ENCODE data around the gene KRT80.
A peak's percentile ranks its signal among the peaks of the same experiment; 100 is the strongest.

KRT80 gene

GRCh38 chr12:52210925-52211650 lies 19.3 kb upstream of the KRT80 start:
- DNase-seq: no peak

GRCh38 chr12:52210186-52210924 lies 18.5 kb upstream of the KRT80 start:
- no peak for DNase-seq

- no peak for DNase-seq
Measured at GRCh38 chr12:52209321-52209720, 17.5 kb upstream of the KRT80 start.

GRCh38 chr12:52208424-52209165 lies 16.8 kb upstream of the KRT80 start:
- no peak for DNase-seq

GRCh38 chr12:52207895-52208294 lies 16.1 kb upstream of the KRT80 start:
- DNase-seq: peak; percentile 59

GRCh38 chr12:52207106-52207505 lies 15.3 kb upstream of the KRT80 start:
- no peak for DNase-seq

GRCh38 chr12:52206304-52207040 lies 14.7 kb upstream of the KRT80 start:
- DNase-seq: no peak

- DNase-seq: no peak
Measured at GRCh38 chr12:52205612-52206303, 13.9 kb upstream of the KRT80 start.

- no peak for DNase-seq
Measured at GRCh38 chr12:52204931-52205505, 13.2 kb upstream of the KRT80 start.

GRCh38 chr12:52204095-52204930 lies 12.5 kb upstream of the KRT80 start:
- no peak for DNase-seq

GRCh38 chr12:52203079-52203921 lies 11.5 kb upstream of the KRT80 start:
- DNase-seq: peak; percentile 13

- no peak for DNase-seq
Measured at GRCh38 chr12:52202361-52203078, 10.7 kb upstream of the KRT80 start.

- no peak for DNase-seq
Measured at GRCh38 chr12:52201451-52201839, 9.6 kb upstream of the KRT80 start.

- no peak for DNase-seq
Measured at GRCh38 chr12:52200781-52201450, 9.1 kb upstream of the KRT80 start.

GRCh38 chr12:52200086-52200780 lies 8.4 kb upstream of the KRT80 start:
- no peak for DNase-seq

GRCh38 chr12:52199294-52199919 lies 7.6 kb upstream of the KRT80 start:
- DNase-seq: no peak

GRCh38 chr12:52198454-52199215 lies 6.8 kb upstream of the KRT80 start:
- DNase-seq: no peak

Measured in NCI-H1105 treated with DMSO at 0.1 percent for 48 hours (cell line).